K562 (cell line): ENCODE data around the gene TM7SF3. TPM values are rescaled to one million over a fixed set of nuclear protein-coding genes. Genes with fewer than 3 reads are reported as not detected.

ENCODE experiments used
- BDP1 ChIP-seq: IDR thresholded peaks from 3 replicates; pipeline ENCODE4 v1.6.1; 2011; ENCODE audit not compliant: insufficient read length, insufficient read depth
- BHLHE40 ChIP-seq: IDR thresholded peaks from 2 replicates; pipeline ENCODE4 v1.6.1; 2011; ENCODE audit warnings: low read length, improper control_type of control experiment
- ELF4 ChIP-seq: fragments of 450-650 bp; formaldehyde crosslinking; IDR thresholded peaks from 2 replicates; pipeline ENCODE4 v1.4.0; 2022; ENCODE audit warnings: missing genetic modification characterization
- ERF ChIP-seq: fragments of 450-650 bp; formaldehyde crosslinking; IDR thresholded peaks from 2 replicates; pipeline ENCODE4 v1.4.0; 2020; ENCODE audit warnings: mild to moderate bottlenecking, mixed read lengths
- HNRNPL ChIP-seq: fragments of 200-400 bp; formaldehyde crosslinking; IDR thresholded peaks from 2 replicates; pipeline ENCODE4 v1.6.1; 2017; ENCODE audit warnings: low read depth, mild to moderate bottlenecking, low read length
- ILK ChIP-seq: fragments of 450-650 bp; IDR thresholded peaks from 2 replicates; pipeline ENCODE4 v1.6.1; 2016; ENCODE audit warnings: missing genetic modification characterization, low read depth, mild to moderate bottlenecking, missing compliant biosample characterization, moderate library complexity, borderline replicate concordance
- KDM1A ChIP-seq, 2 experiments: fragments of 450-650 bp; IDR thresholded peaks; 2 replicates each; pipeline ENCODE4 v1.6.1; 2016; ENCODE audit warnings: mild to moderate bottlenecking in 2 of 2
- LEF1 ChIP-seq: fragments of 450-650 bp; IDR thresholded peaks from 2 replicates; pipeline ENCODE4 v1.6.1; 2016; ENCODE audit warnings: mild to moderate bottlenecking
- MYC ChIP-seq, 2 experiments: fragments of 250-450 bp in 1 of 2; sonication (Bioruptor Pico) in 1 of 2; IDR thresholded peaks; 2 replicates each; pipeline versions ENCODE4 v1.5.1 to v1.6.1; 2012 to 2021; ENCODE audit warnings: low read depth in 2 of 2, borderline replicate concordance in 1 of 2, improper control_type of control experiment in 1 of 2, low read length in 1 of 2, mild to moderate bottlenecking in 1 of 2, moderate library complexity in 1 of 2
- PHF8 ChIP-seq: fragments of 200-600 bp; sonication (generic); IDR thresholded peaks from 2 replicates; pipeline ENCODE4 v1.6.1; 2012; ENCODE audit warnings: mixed run types, mild to moderate bottlenecking, inconsistent platforms, low read length, moderate library complexity, borderline replicate concordance
- RAD51 ChIP-seq: fragments of 450-650 bp; IDR thresholded peaks from 2 replicates; pipeline ENCODE4 v1.7.1; 2016; ENCODE audit warnings: low read depth, mild to moderate bottlenecking, borderline replicate concordance
- SAFB ChIP-seq: fragments of 200-400 bp; formaldehyde crosslinking; IDR thresholded peaks from 2 replicates; pipeline ENCODE4 v1.6.1; 2017; ENCODE audit warnings: low read depth, low read length, borderline replicate concordance
- SP1 ChIP-seq: sonication (generic); formaldehyde crosslinking; IDR thresholded peaks from 2 replicates; pipeline ENCODE4 v1.8.1; 2022; ENCODE audit warnings: mild to moderate bottlenecking, missing genetic modification reagents
- TAF9B ChIP-seq: fragments of 450-650 bp; IDR thresholded peaks from 2 replicates; pipeline ENCODE4 v1.6.1; 2018; ENCODE audit warnings: mild to moderate bottlenecking; ENCODE audit not compliant: partially characterized antibody
- ZNF280B ChIP-seq: fragments of 250-450 bp; sonication (Bioruptor Pico); IDR thresholded peaks from 2 replicates; pipeline ENCODE4 v1.5.1; 2021; ENCODE audit warnings: mild to moderate bottlenecking
- ZNF318 ChIP-seq, 2 experiments: fragments of 450-650 bp; IDR thresholded peaks; 2 replicates each; pipeline ENCODE4 v1.6.1; 2016; ENCODE audit warnings: mild to moderate bottlenecking in 2 of 2, borderline replicate concordance in 1 of 2, low read depth in 1 of 2, moderate library complexity in 1 of 2
- ZNF589 ChIP-seq: fragments of 200-800 bp; sonication (Bioruptor generic); IDR thresholded peaks from 2 replicates; pipeline ENCODE4 v1.6.1; 2016; ENCODE audit warnings: low read depth, missing genetic modification characterization, missing compliant biosample characterization
- ZNF644 ChIP-seq: fragments of 200-800 bp; sonication (Bioruptor generic); IDR thresholded peaks from 2 replicates; pipeline ENCODE4 v1.6.1; 2016; ENCODE audit warnings: low read depth, missing genetic modification characterization, missing compliant biosample characterization
- polyA plus RNA-seq, 8 experiments: library from polyadenylated mRNA; depleted of rRNA in 4 of 8; stranded (reverse) in 5 of 8; unstranded in 3 of 8; fragments of >200 nt; fragmentation: Nextera tagmentation in 2 of 8; fragmentation: Illumina TruSeq in 1 of 8; extraction: Ambion mirVana in 2 of 8; extraction: Trizol in 1 of 8; gene quantifications; 2 replicates each; pipeline versions ENCODE4 v1.2.1 to v1.2.3, GENCODE V29; 2011 to 2014; ENCODE audit warnings: inconsistent platforms in 1 of 8, missing spikeins in 1 of 8
- total RNA-seq, 7 experiments: library from RNA; depleted of rRNA in 6 of 7; stranded (reverse); fragments of >200 nt in 6 of 7; fragmentation: Illumina TruSeq in 2 of 7; extraction: Trizol in 2 of 7; gene quantifications; 2 replicates each; pipeline versions ENCODE4 v1.2.1 to v1.2.3, GENCODE V29; 2011 to 2021; ENCODE audit warnings: low replicate concordance in 1 of 7

The TM7SF3 gene
- total and polyA plus RNA-seq, 9 of the 15 experiments (the other 6 are each of a cell fraction or from before 2014, with no cell fraction given): 9.3 to 90.4 (median 24.8) TPM

- no peak for TF ChIP-seq ZNF318 (IDR thresholded peaks at IDR 0.05; ENCODE audit: borderline replicate concordance in 1 of 2, low read depth in 1 of 2)
- TF ChIP-seq PHF8: peak; percentile 96
- no peak; the same call in 1 of the 2 replicates for TF ChIP-seq MYC (IDR thresholded peaks at IDR 0.05; ENCODE audit: low read depth, low read length)
- no peak for TF ChIP-seq MYC (CRISPR knock-in tag; IDR thresholded peaks at IDR 0.05; ENCODE audit: borderline replicate concordance, low read depth)
- TF ChIP-seq BDP1: no peak
- no peak for TF ChIP-seq LEF1
- TF ChIP-seq ZNF280B (CRISPR knock-in tag): no peak
- peak; percentile 62 for TF ChIP-seq SP1 (CRISPR knock-in tag)
- no peak for TF ChIP-seq HNRNPL
- 0 out of 2 replicates have a peak, but pooled peaks have one; percentile 43 for TF ChIP-seq ERF (CRISPR knock-in tag)
- peak; percentile 28; the same call in 1 of the 2 replicates for TF ChIP-seq SAFB
- no peak for TF ChIP-seq KDM1A (IDR thresholded peaks at IDR 0.05)
- no peak for TF ChIP-seq ZNF589
- TF ChIP-seq TAF9B: peak; percentile 32
- no peak for TF ChIP-seq RAD51
- no peak for TF ChIP-seq ILK
- peak; percentile 64 for TF ChIP-seq BHLHE40
- peak; percentile 44; the same call in 1 of the 2 replicates for TF ChIP-seq ELF4 (CRISPR knock-in tag)
- no peak for TF ChIP-seq ZNF644 (tag)
Observed at GRCh38 chr12:26937863-26938700, 76.1 kb downstream of the TM7SF3 start, which contains the start of the genes FGFR1OP2 and INTS13 (continued).
